Measurements from ENCODE around the gene RSRC1. TPM values are rescaled to one million over a fixed set of nuclear protein-coding genes. Genes with fewer than 3 reads are reported as not detected.
"Not testable (repeated sequence)": the region's sequence is repeated elsewhere in the genome, so short reads cannot be mapped to it uniquely, and the experiment has no call there.

Gene RSRC1
- total RNA-seq, 1 experiment from 2014 or later: 48.3 TPM

- DNase-seq (ENCODE audit: low read depth): no peak
These were observed 274.1 kb downstream of the RSRC1 start for GRCh38 chr3:158384019-158384418.

- DNase-seq (ENCODE audit: low read depth): no peak
These were observed 285.5 kb downstream of the RSRC1 start for GRCh38 chr3:158395421-158395820.

- DNase-seq (ENCODE audit: low read depth): no peak
These were observed 292.7 kb downstream of the RSRC1 start for GRCh38 chr3:158402590-158402989.

- DNase-seq (ENCODE audit: low read depth): no peak
These were observed 293.1 kb downstream of the RSRC1 start for GRCh38 chr3:158403013-158403412.

GRCh38 chr3:158404131-158404718, 294.3 kb downstream of the RSRC1 start:
- DNase-seq (ENCODE audit: low read depth): no peak

GRCh38 chr3:158405507-158405906, 295.6 kb downstream of the RSRC1 start:
- no peak for DNase-seq (ENCODE audit: low read depth)

GRCh38 chr3:158407844-158408517, 298.1 kb downstream of the RSRC1 start:
- no peak for DNase-seq (ENCODE audit: low read depth)

- DNase-seq (ENCODE audit: low read depth): not testable (repeated sequence)
These were observed 298.6 kb downstream of the RSRC1 start for GRCh38 chr3:158408518-158408897.

- no peak for DNase-seq (ENCODE audit: low read depth)
These were observed 308.1 kb downstream of the RSRC1 start for GRCh38 chr3:158418035-158418434.

- DNase-seq (ENCODE audit: low read depth): no peak
These were observed 310.1 kb downstream of the RSRC1 start for GRCh38 chr3:158419820-158420653.

GRCh38 chr3:158420654-158421396, 310.9 kb downstream of the RSRC1 start:
- peak; percentile 71 for DNase-seq (ENCODE audit: low read depth)

GRCh38 chr3:158430448-158430847, 320.6 kb downstream of the RSRC1 start:
- no peak for DNase-seq (ENCODE audit: low read depth)

GRCh38 chr3:158430968-158431367, 321.1 kb downstream of the RSRC1 start:
- no peak for DNase-seq (ENCODE audit: low read depth)

- DNase-seq (ENCODE audit: low read depth): no peak
These were observed 321.9 kb downstream of the RSRC1 start for GRCh38 chr3:158431829-158432228.

GRCh38 chr3:158434412-158435038, 324.6 kb downstream of the RSRC1 start:
- peak; percentile 79 for DNase-seq (ENCODE audit: low read depth)

- no peak for DNase-seq (ENCODE audit: low read depth)
These were observed 333.7 kb downstream of the RSRC1 start for GRCh38 chr3:158443632-158444031.

GRCh38 chr3:158447408-158447807, 337.5 kb downstream of the RSRC1 start:
- DNase-seq (ENCODE audit: low read depth): no peak

- DNase-seq (ENCODE audit: low read depth): no peak
These were observed 341.6 kb downstream of the RSRC1 start for GRCh38 chr3:158451405-158452055.

- no peak for DNase-seq (ENCODE audit: low read depth)
These were observed 342.4 kb downstream of the RSRC1 start for GRCh38 chr3:158452334-158452733.

GRCh38 chr3:158453004-158453403, 343.1 kb downstream of the RSRC1 start:
- DNase-seq (ENCODE audit: low read depth): no peak

- no peak for DNase-seq (ENCODE audit: low read depth)
These were observed 344.0 kb downstream of the RSRC1 start for GRCh38 chr3:158453865-158454264.

Data from HT1080 (cell line).